HL-60 (cell line): ENCODE measurements around the gene NEK11.

ENCODE experiments used
- CTCF ChIP-seq: IDR thresholded peaks from one replicate; pipeline ENCODE4 v1.5.1; 2011; ENCODE audit warnings: low read length, control low read depth, inconsistent platforms; ENCODE audit not compliant: insufficient read depth
- GABPA ChIP-seq: IDR thresholded peaks from 2 replicates; pipeline ENCODE4 v1.6.1; 2012; ENCODE audit warnings: low read depth
- POLR2AphosphoS5 ChIP-seq: IDR thresholded peaks from 2 replicates; pipeline ENCODE4 v1.6.1; 2012; ENCODE audit warnings: low read depth
- REST ChIP-seq: IDR thresholded peaks from 2 replicates; pipeline ENCODE4 v1.6.1; 2012; ENCODE audit warnings: low read depth; ENCODE audit not compliant: insufficient replicate concordance

- TF ChIP-seq CTCF (no peak), REST (no peak), POLR2AphosphoS5 (no peak), GABPA (no peak)
These were observed 36.4 kb upstream of the NEK11 start for GRCh38 chr3:130990282-130990681.
